HepG2 (cell line): Measurements from ENCODE around the gene KIF24. TPM values are rescaled to one million over a fixed set of nuclear protein-coding genes. Genes with fewer than 3 reads are reported as not detected.

ENCODE experiments used
- polyA plus RNA-seq, 8 experiments: library from polyadenylated mRNA; depleted of rRNA in 3 of 8; stranded (reverse) in 7 of 8; unstranded in 1 of 8; fragments of >200 nt; fragmentation: Illumina TruSeq in 4 of 8; extraction: Trizol in 4 of 8; gene quantifications; 2 replicates each; pipeline versions ENCODE4 v1.2.1 to v1.2.3, GENCODE V29; 2011 to 2016; ENCODE audit warnings: low read depth in 4 of 8, missing spikeins in 1 of 8, mixed read lengths in 1 of 8; ENCODE audit not compliant: insufficient read depth in 1 of 8
- small RNA-seq, 3 experiments: library from RNA; depleted of rRNA; stranded (forward); fragments of <200 nt; gene quantifications; one replicate each; pipeline ENCODE3, GENCODE V24; 2012; ENCODE audit warnings: low read depth in 2 of 3, low replicate concordance in 1 of 3; ENCODE audit not compliant: insufficient read length in 3 of 3, insufficient read depth in 2 of 3
- total RNA-seq, 5 experiments: library from RNA; depleted of rRNA; stranded (reverse); fragments of >200 nt; fragmentation: Illumina TruSeq; extraction: Trizol; gene quantifications; 2 replicates each; pipeline ENCODE4 v1.2.3, GENCODE V29; 2016; ENCODE audit warnings: low read depth in 1 of 5

The KIF24 gene
- total and polyA plus RNA-seq, 2 of the 13 experiments (the other 11 are each of a cell fraction or from before 2014, with no cell fraction given), result 1.1 to 3.0 TPM

Small RNA genes within 50 kb of the gene (small RNA-seq; reads per million reads assigned to genes)
- gene RNU2-50P, result 0.33 to 8.7 (median 0.41) reads per million in 3 experiments

Other genes starting within 250 kb of the KIF24 start
- 26.8 and 36.6 TPM in 2 replicates for gene DCAF12, start 202.6 kb downstream of the KIF24 start, total RNA-seq (2016; rRNA removed; fragmentation: Illumina TruSeq; extraction: Trizol)
- gene DCAF12, start 202.6 kb downstream of the KIF24 start, polyA plus RNA-seq (2011; rRNA removed), result 37.4 and 38.8 TPM in 2 replicates
- 19.5 and 25.0 TPM in 2 replicates for gene UBAP1, start 150.2 kb downstream of the KIF24 start, total RNA-seq (2016; rRNA removed; fragmentation: Illumina TruSeq; extraction: Trizol)
- gene UBAP1, start 150.2 kb downstream of the KIF24 start, polyA plus RNA-seq (2011; rRNA removed), result 39.9 and 40.5 TPM in 2 replicates
- 19.9 and 28.0 TPM in 2 replicates for gene NUDT2, start 301 bp upstream of the KIF24 start, total RNA-seq (2016; rRNA removed; fragmentation: Illumina TruSeq; extraction: Trizol)
- 19.9 and 24.6 TPM in 2 replicates for gene NUDT2, start 301 bp upstream of the KIF24 start, polyA plus RNA-seq (2011; rRNA removed)
- gene MYORG, start 47.6 kb upstream of the KIF24 start, total RNA-seq (2016; rRNA removed; fragmentation: Illumina TruSeq; extraction: Trizol), result 14.3 and 22.4 TPM in 2 replicates
- gene MYORG, start 47.6 kb upstream of the KIF24 start, polyA plus RNA-seq (2011; rRNA removed), result 11.1 and 11.9 TPM in 2 replicates
- 3.7 and 3.9 TPM in 2 replicates for gene FAM219A, start 129.3 kb upstream of the KIF24 start, total RNA-seq (2016; rRNA removed; fragmentation: Illumina TruSeq; extraction: Trizol)
- gene FAM219A, start 129.3 kb upstream of the KIF24 start, polyA plus RNA-seq (2011; rRNA removed), result 6.4 and 9.4 TPM in 2 replicates
- not detected in 2 replicates for gene DNAI1, start 129.5 kb upstream of the KIF24 start, total RNA-seq (2016; rRNA removed; fragmentation: Illumina TruSeq; extraction: Trizol)
- gene DNAI1, start 129.5 kb upstream of the KIF24 start, polyA plus RNA-seq (2011; rRNA removed), result not detected in 2 replicates
- 0.51 and 0.60 TPM in 2 replicates for gene ENHO, start 193.7 kb upstream of the KIF24 start, total RNA-seq (2016; rRNA removed; fragmentation: Illumina TruSeq; extraction: Trizol)
- gene ENHO, start 193.7 kb upstream of the KIF24 start, polyA plus RNA-seq (2011; rRNA removed), result 0.08 TPM in 1 of 2 replicates, not detected in the other